ENCODE data around the gene ITPR1.
A peak's percentile ranks its signal among the peaks of the same experiment; 100 is the strongest.

ITPR1 gene

GRCh38 chr3:4746241-4746958 is 253.3 kb downstream of the ITPR1 start:
- Mint-ChIP-seq H3K27me3 (no peaks in the 10 kb centered on the region), H3K4me1 (peaks cover 14% of the 10 kb centered on the region)
- no peak for DNase-seq (ENCODE audit: low spot score in 2 of 2)

DNA sequence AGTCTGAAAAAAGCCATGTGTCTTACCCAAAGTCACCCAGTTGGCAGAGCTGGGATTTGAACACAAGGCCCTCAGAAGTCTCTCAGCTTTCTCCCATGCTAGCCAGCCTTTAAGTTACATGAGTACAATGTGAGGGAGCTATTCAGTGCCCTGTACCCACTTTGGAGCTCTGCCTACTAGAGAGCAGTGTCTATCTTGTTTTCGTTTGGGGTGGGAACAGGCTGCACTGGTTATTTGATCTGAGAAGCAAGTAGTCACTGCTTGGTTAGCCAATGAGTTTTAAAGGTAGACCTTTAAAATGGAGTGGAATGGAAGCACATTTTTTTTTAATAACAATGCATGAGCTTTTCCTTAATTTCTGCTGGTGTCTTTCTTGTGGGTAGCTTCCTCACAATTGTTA is 255.0 kb downstream of the ITPR1 start:
- ATAC-seq (ENCODE audit: low read depth) (no peak), DNase-seq (ENCODE audit: low spot score in 2 of 2) (no peak)
- peak overlapping the region; percentile 35 for H3K27ac Mint-ChIP-seq
- peaks cover 36% of the 10 kb centered on the region for H3K36me3 Mint-ChIP-seq
- no peaks in the 10 kb centered on the region for H3K27me3 Mint-ChIP-seq
- no peaks in the 10 kb centered on the region for H3K9me3 Mint-ChIP-seq
- no peak overlapping the region for H3K4me3 Mint-ChIP-seq
- peaks cover 17% of the 10 kb centered on the region for H3K4me1 Mint-ChIP-seq

More at GRCh38 chr3:4746241-4746958, 253.3 kb downstream of the ITPR1 start:
- H3K4me3 Mint-ChIP-seq: no peak overlapping the region
- no peak overlapping the region for H3K27ac Mint-ChIP-seq
- peaks cover 36% of the 10 kb centered on the region for H3K36me3 Mint-ChIP-seq
- no peaks in the 10 kb centered on the region for H3K9me3 Mint-ChIP-seq
- no peak for ATAC-seq (ENCODE audit: low read depth)

DNA sequence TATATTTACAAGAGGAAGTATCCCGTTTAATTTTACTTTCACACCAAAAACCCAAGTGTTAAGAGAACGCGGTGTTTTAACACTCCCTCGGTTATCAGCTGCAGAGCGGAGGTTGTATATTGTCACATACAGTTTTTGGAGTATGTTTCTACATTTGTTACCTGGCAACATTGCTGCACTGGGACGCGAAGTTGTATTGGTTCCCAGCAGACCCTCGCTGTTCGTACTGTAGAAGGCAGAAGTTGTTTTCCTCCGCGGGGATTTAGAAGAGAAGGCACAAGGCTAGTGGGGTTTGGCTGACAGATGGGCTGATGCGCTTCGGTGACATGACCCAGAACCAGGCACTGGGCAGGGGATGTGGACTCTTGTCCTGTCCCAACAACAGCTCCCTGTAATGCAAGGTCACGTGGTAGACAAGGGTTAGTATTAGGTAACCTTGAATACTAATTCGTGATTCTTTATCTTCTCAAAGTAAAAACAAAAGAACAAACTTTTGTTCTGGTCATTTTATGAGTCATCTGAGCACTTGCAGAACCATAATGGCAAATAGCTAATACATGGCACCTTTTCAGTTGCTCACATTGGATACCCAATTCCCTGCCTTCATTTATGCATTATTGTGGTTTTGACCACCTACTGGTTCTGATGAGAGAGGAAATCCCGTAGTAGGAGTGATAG is 255.7 kb downstream of the ITPR1 start:
- ATAC-seq (ENCODE audit: low read depth) (no peak), DNase-seq (ENCODE audit: low spot score in 2 of 2) (no peak)
- Mint-ChIP-seq H3K4me1 (peaks cover 17% of the 10 kb centered on the region), H3K9me3 (no peaks in the 10 kb centered on the region), H3K27ac (peak overlapping the region; percentile 43), H3K36me3 (peaks cover 37% of the 10 kb centered on the region), H3K4me3 (no peak overlapping the region), H3K27me3 (no peaks in the 10 kb centered on the region)

DNA sequence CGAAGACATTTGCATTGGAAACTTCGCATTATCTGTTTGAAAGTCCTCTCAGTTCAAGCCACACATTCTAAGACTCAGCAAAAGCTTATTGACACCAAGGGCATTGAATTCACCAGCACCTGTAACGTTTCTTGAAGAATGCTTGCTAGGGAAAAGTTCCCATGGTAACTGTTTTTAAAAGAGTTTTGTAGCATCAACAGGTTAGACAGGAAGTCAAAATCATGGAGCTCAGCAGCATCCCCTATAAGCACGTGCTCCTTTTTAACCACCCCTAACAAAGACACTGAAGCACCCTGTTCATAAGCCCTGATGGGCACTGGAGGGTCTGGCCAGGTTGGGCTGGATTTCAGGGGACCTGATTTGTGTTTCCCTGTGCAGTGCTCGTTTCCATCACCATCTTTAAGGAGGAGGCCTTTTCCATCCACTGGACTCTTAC is 256.4 kb downstream of the ITPR1 start:
- Mint-ChIP-seq H3K36me3 (peaks cover 37% of the 10 kb centered on the region), H3K4me1 (peaks cover 17% of the 10 kb centered on the region), H3K9me3 (no peaks in the 10 kb centered on the region), H3K27me3 (no peaks in the 10 kb centered on the region), H3K27ac (peak overlapping the region; percentile 43), H3K4me3 (no peak overlapping the region)
- DNase-seq (ENCODE audit: low spot score in 2 of 2) (no peak), ATAC-seq (ENCODE audit: low read depth) (no peak)

GRCh38 chr3:4750306-4750968 is 257.3 kb downstream of the ITPR1 start:
- peak overlapping the region; percentile 87 for H3K27ac Mint-ChIP-seq
- H3K4me3 Mint-ChIP-seq: no peak overlapping the region
- no peaks in the 10 kb centered on the region for H3K9me3 Mint-ChIP-seq
- no peaks in the 10 kb centered on the region for H3K27me3 Mint-ChIP-seq
- no peak for DNase-seq (ENCODE audit: low spot score in 2 of 2)
- H3K4me1 Mint-ChIP-seq: peaks cover 17% of the 10 kb centered on the region
- peaks cover 34% of the 10 kb centered on the region for H3K36me3 Mint-ChIP-seq
- no peak for ATAC-seq (ENCODE audit: low read depth)

DNA sequence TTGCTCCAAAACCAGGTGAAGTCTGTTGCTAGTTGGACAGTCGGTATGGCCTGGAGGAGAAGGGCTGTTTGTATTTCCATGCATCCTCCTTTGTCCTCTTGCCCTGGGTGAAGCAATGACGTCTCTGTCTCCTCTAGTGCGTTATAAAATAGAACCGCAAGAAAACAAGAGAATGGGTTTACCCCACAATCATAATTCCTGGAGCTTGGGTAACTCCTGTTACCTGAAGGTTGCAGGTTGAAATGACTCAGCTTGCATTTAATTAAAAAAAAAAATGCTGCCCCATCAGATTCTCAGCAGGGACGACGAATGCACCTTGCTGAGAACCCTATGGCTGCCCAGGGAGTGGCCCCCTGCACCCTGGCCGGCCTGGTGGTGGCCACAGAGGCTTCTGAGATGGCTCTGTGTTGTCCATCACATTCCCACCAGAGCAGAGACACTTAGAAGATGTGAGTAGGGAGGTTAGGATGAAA is 257.9 kb downstream of the ITPR1 start:
- peaks cover 14% of the 10 kb centered on the region for H3K4me1 Mint-ChIP-seq
- peaks cover 34% of the 10 kb centered on the region for H3K36me3 Mint-ChIP-seq
- no peak for DNase-seq (ENCODE audit: low spot score in 2 of 2)
- H3K9me3 Mint-ChIP-seq: no peaks in the 10 kb centered on the region
- H3K4me3 Mint-ChIP-seq: no peak overlapping the region
- H3K27me3 Mint-ChIP-seq: no peaks in the 10 kb centered on the region
- ATAC-seq (ENCODE audit: low read depth): no peak
- peak overlapping the region; percentile 87 for H3K27ac Mint-ChIP-seq

- ATAC-seq (ENCODE audit: low read depth): no peak
- H3K27me3 Mint-ChIP-seq: no peaks in the 10 kb centered on the region
- H3K4me3 Mint-ChIP-seq: no peak overlapping the region
- no peaks in the 10 kb centered on the region for H3K9me3 Mint-ChIP-seq
- H3K27ac Mint-ChIP-seq: no peak overlapping the region
- DNase-seq (ENCODE audit: low spot score in 2 of 2): no peak
- H3K36me3 Mint-ChIP-seq: peaks cover 33% of the 10 kb centered on the region
- H3K4me1 Mint-ChIP-seq: peaks cover 14% of the 10 kb centered on the region
These were observed 258.5 kb downstream of the ITPR1 start for GRCh38 chr3:4751502-4752101.

- Mint-ChIP-seq H3K27me3 (no peaks in the 10 kb centered on the region), H3K36me3 (peaks cover 30% of the 10 kb centered on the region), H3K27ac (no peak overlapping the region), H3K4me1 (peaks cover 14% of the 10 kb centered on the region), H3K4me3 (no peak overlapping the region), H3K9me3 (no peaks in the 10 kb centered on the region)
- DNase-seq (ENCODE audit: low spot score in 2 of 2) (no peak), ATAC-seq (ENCODE audit: low read depth) (peak; percentile 41)
These were observed 259.3 kb downstream of the ITPR1 start for GRCh38 chr3:4752201-4753072.

DNA sequence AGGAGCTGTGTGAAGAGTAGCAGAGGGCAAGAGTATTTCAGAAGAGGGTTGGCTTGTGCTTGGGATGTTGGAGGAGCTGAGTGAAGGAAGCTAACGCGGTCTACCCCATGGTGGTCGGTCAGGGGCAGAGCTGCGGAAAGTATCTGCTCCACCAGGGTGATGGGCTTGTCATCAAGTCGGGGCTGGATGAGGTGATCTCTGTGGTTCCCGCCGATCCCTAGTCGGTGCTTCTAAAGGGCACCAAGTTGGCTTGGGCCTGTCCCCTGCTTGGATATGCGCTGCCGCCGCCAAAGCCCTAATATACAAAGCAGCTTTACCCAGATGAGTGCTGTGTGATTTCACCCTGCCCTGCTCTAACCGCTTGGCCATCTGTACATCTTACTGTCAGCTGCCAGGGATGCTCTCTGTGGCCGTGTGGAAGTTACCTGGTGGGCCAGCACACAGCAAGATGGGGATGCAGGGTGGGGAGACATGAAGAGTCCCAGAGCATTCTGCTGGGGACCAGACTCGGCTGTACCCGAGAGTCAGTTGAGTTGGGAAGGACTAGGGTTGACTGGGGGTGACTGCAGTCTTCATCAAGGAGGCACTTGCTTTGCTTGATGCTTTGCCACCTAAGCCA is 260.0 kb downstream of the ITPR1 start:
- H3K36me3 Mint-ChIP-seq: peaks cover 30% of the 10 kb centered on the region
- peaks cover 14% of the 10 kb centered on the region for H3K4me1 Mint-ChIP-seq
- H3K9me3 Mint-ChIP-seq: no peaks in the 10 kb centered on the region
- DNase-seq (ENCODE audit: low spot score in 2 of 2) (no peak), ATAC-seq (ENCODE audit: low read depth) (no peak)
- H3K4me3 Mint-ChIP-seq: no peak overlapping the region
- H3K27me3 Mint-ChIP-seq: no peaks in the 10 kb centered on the region
- no peak overlapping the region for H3K27ac Mint-ChIP-seq

GRCh38 chr3:4754180-4755086 is 261.3 kb downstream of the ITPR1 start:
- DNase-seq (ENCODE audit: low spot score in 2 of 2) (no peak), ATAC-seq (ENCODE audit: low read depth) (no peak)
- H3K36me3 Mint-ChIP-seq: peaks cover 30% of the 10 kb centered on the region
- H3K27me3 Mint-ChIP-seq: no peaks in the 10 kb centered on the region
- H3K4me1 Mint-ChIP-seq: peaks cover 13% of the 10 kb centered on the region
- H3K9me3 Mint-ChIP-seq: no peaks in the 10 kb centered on the region
- no peak overlapping the region for H3K4me3 Mint-ChIP-seq
- H3K27ac Mint-ChIP-seq: no peak overlapping the region

DNA sequence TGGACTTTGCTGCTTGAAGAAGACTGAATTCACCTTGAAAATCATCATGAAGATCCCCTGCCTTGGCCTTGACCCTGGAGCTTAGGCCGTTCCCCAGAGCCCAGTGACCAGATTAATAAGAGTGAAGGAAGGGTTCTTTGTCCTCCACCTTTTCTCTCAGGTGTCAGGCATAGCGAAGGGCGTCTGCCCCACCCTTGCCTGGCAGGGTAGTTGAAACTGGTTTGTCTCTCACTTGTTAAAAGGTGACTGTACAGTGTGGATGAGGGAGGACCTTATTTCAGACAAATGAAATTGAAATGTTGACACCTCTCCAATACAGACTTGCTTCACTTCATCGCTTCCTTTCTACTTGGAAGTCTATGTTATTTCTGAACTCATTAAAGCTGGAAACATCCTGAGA is 262.4 kb downstream of the ITPR1 start:
- no peak for ATAC-seq (ENCODE audit: low read depth)
- H3K36me3 Mint-ChIP-seq: peaks cover 37% of the 10 kb centered on the region
- no peak overlapping the region for H3K27ac Mint-ChIP-seq
- H3K9me3 Mint-ChIP-seq: no peaks in the 10 kb centered on the region
- H3K27me3 Mint-ChIP-seq: no peaks in the 10 kb centered on the region
- no peak overlapping the region for H3K4me3 Mint-ChIP-seq
- no peak for DNase-seq (ENCODE audit: low spot score in 2 of 2)
- H3K4me1 Mint-ChIP-seq: peaks cover 9% of the 10 kb centered on the region

- peaks cover 40% of the 10 kb centered on the region for H3K36me3 Mint-ChIP-seq
- ATAC-seq (ENCODE audit: low read depth) (no peak), DNase-seq (ENCODE audit: low spot score in 2 of 2) (no peak)
- H3K4me1 Mint-ChIP-seq: peaks cover 5% of the 10 kb centered on the region
- H3K27ac Mint-ChIP-seq: no peak overlapping the region
- no peaks in the 10 kb centered on the region for H3K9me3 Mint-ChIP-seq
- no peaks in the 10 kb centered on the region for H3K27me3 Mint-ChIP-seq
- H3K4me3 Mint-ChIP-seq: no peak overlapping the region
These were observed 263.1 kb downstream of the ITPR1 start for GRCh38 chr3:4756057-4756775.

Measured in memory B cell (primary cell).